GM19023 (cell line): Measurements from ENCODE around the gene PPFIA4.

Experiments used
- ATAC-seq: cut with Tn5 transposase; IDR thresholded peaks from one replicate; pipeline ENCODE4 v1.9.1; 2021; ENCODE audit warnings: mild to moderate bottlenecking, moderate library complexity; ENCODE audit not compliant: unreplicated experiment

Gene PPFIA4

DNA sequence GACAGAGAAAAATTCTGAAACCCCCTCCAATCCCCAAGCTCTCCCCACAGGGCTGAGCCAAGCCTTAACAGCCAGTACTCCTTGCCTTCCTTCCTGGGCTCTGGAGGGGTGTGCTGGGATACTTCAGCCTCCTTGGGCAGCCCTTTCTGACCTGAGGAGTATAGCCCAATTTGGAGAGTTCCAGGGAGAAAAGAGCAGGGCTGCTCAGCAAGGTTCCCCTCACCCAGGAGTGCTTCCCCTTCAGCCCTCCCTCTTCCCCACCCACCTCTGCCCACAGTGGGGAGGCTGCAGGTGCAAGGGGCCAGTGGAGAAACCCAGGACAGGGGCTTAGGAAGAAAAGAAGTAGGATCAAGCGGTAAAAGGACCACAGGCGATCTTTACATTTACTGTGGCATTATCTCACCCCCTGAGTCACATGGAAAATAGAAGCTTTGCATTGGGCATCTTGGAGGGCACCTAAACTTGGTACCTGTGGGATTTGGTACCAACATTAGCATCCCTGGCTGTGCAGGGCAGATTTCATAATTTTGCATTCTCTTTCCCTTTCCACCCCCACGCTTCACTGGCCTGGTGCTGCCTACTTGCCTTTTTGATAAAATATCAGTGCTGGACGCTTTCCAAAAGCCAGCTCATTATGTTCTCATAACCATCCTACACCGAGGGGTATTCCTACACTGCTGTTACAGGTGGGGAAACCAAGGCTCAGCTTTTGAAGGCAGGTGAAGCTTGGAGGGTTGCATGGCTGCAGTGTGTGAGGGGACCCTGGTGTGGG lies 98.4 kb downstream of the PPFIA4 start:
- no peak for ATAC-seq

DNA sequence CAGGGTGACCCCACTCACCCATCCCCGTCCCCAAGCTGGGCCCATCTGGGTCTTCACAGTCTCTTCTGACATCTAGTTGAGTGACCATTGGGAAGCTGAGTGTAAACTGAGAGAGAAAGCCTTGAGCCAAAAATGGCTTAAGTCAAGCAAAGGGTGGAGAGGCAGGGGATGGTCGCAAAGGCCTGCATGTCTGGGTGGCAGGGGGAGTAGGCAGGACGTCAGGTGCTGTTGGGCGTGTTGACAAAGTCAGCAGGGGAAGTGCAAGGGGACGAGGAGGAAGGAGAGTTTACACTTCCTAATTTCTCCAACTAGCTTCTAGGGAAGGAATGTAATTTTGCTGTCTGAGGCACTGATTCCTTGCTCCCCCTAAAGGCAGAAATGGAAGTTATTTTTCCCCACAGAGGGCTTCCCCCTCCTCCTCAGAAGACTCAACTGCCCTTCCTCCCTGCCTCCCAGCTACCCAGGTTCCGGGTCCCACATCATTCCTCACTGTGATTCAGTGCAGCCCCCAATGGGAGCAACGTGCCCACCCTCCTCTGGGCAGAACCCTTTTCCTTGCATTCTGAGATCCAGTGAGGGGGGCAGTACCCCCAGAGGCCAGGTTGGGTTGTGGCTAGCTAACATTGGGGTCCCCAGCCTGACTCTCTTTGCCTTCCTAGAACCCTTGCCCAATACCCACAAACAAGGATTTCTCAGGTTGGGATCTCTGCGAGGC lies 100.0 kb downstream of the PPFIA4 start:
- no peak for ATAC-seq

GRCh38 chr1:203126866-203127665 lies 100.8 kb downstream of the PPFIA4 start:
- no peak for ATAC-seq

DNA sequence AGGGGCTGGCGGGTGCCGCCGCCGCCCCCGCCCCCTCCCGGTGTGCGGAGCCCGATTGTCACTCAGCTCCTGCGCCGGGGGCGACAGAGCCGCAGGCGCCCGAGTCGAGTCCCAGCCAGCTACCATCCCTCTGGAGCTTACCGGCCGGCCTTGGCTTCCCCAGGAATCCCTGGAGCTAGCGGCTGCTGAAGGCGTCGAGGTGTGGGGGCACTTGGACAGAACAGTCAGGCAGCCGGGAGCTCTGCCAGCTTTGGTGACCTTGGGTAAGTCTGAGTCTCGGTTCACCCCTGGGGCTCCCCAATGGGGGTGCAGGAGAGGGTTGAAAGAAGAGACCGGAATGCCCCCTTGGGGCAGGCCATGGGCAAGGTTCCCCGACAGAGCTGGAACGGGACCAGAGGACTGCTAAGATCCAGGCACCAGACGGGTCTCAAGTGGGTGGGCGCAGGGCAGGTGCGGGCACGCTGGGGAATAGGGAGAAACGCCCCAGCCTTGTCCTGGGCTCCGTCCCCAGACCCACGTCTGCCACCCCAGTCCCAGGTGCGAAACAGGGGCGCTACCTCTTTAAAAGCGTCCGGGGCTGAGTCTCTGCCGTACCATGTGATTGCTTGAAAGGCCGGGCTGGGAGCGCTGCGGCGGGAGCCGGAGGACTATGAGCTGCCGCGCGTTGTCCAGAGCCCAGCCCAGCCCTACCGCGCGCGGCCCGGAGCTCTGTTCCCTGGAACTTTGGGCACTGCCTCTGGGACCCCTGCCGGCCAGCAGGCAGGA lies 101.6 kb downstream of the PPFIA4 start, which contains the start of gene ADORA1:
Gene ADORA1 (plus strand): TSS at position 61 of the 765 bp plus-strand sequence. CDS start 1,116 bp downstream, outside the sequence.
- ATAC-seq = no peak

DNA sequence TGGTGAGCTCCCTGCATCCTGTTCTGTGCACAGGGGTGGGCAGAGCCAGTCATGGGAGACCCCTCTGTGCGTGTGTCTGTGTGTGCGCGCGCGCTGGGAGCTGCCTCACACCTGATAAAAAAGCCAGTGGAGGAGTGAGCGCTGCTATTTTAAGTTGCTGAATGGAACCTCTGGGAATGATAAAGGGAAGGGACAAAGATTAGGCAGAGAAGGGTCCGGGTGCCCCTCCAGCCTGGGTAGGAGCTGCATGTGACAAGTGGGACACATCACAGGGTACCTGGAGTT lies 102.1 kb downstream of the PPFIA4 start:
- no peak for ATAC-seq
